DMS 273 (cell line): ENCODE results near the gene WNT9B.
"Not testable (repeated sequence)": the region's sequence is repeated elsewhere in the genome, so short reads cannot be mapped to it uniquely, and the experiment has no call there.

ENCODE experiments used
- DNase-seq: peaks from one replicate; lab custom pipeline; 2025; ENCODE audit not compliant: unreplicated experiment; lab: John Stamatoyannopoulos, UW

Gene WNT9B

GRCh38 chr17:46821482-46822387, 29.6 kb upstream of the WNT9B start:
- no peak for DNase-seq

GRCh38 chr17:46822388-46822921, 28.9 kb upstream of the WNT9B start:
- DNase-seq: peak; percentile 69

- no peak for DNase-seq
Measured at GRCh38 chr17:46823657-46824056, 27.7 kb upstream of the WNT9B start.

- DNase-seq: peak; percentile 26
Measured at GRCh38 chr17:46826116-46826515, 25.3 kb upstream of the WNT9B start.

- DNase-seq: no peak
Measured at GRCh38 chr17:46827274-46827673, 24.1 kb upstream of the WNT9B start.

GRCh38 chr17:46831573-46832330, 19.6 kb upstream of the WNT9B start:
- no peak for DNase-seq

GRCh38 chr17:46832331-46832821, 19.0 kb upstream of the WNT9B start:
- no peak for DNase-seq

- DNase-seq: no peak
Measured at GRCh38 chr17:46832945-46833839, 18.2 kb upstream of the WNT9B start.

GRCh38 chr17:46833840-46834208, 17.6 kb upstream of the WNT9B start:
- DNase-seq: no peak

GRCh38 chr17:46834846-46835245, 16.5 kb upstream of the WNT9B start:
- no peak for DNase-seq

GRCh38 chr17:46836500-46836899, 14.9 kb upstream of the WNT9B start:
- DNase-seq: no peak

GRCh38 chr17:46837521-46837920, 13.9 kb upstream of the WNT9B start:
- DNase-seq: no peak

GRCh38 chr17:46839211-46839610, 12.2 kb upstream of the WNT9B start:
- DNase-seq: no peak

- not testable (repeated sequence) for DNase-seq
Measured at GRCh38 chr17:46840596-46840995, 10.8 kb upstream of the WNT9B start.

GRCh38 chr17:46841561-46842379, 9.6 kb upstream of the WNT9B start:
- DNase-seq: peak; percentile 24

GRCh38 chr17:46842835-46843234, 8.5 kb upstream of the WNT9B start:
- DNase-seq: peak; percentile 45

GRCh38 chr17:46847204-46848191, 3.9 kb upstream of the WNT9B start:
- DNase-seq: no peak

GRCh38 chr17:46848534-46848933, 2.8 kb upstream of the WNT9B start:
- DNase-seq: no peak

- DNase-seq: no peak
Measured at GRCh38 chr17:46850688-46851028, 725 bp upstream of the WNT9B start.
